ENCODE results near the gene ADISSP. TPM values are rescaled to one million over a fixed set of nuclear protein-coding genes. Genes with fewer than 3 reads are reported as not detected.

ADISSP gene
- total and polyA plus RNA-seq, 2 of the 13 experiments (the other 11 are each of a cell fraction or from before 2014, with no cell fraction given) = 38.3 to 90.6 TPM

DNA sequence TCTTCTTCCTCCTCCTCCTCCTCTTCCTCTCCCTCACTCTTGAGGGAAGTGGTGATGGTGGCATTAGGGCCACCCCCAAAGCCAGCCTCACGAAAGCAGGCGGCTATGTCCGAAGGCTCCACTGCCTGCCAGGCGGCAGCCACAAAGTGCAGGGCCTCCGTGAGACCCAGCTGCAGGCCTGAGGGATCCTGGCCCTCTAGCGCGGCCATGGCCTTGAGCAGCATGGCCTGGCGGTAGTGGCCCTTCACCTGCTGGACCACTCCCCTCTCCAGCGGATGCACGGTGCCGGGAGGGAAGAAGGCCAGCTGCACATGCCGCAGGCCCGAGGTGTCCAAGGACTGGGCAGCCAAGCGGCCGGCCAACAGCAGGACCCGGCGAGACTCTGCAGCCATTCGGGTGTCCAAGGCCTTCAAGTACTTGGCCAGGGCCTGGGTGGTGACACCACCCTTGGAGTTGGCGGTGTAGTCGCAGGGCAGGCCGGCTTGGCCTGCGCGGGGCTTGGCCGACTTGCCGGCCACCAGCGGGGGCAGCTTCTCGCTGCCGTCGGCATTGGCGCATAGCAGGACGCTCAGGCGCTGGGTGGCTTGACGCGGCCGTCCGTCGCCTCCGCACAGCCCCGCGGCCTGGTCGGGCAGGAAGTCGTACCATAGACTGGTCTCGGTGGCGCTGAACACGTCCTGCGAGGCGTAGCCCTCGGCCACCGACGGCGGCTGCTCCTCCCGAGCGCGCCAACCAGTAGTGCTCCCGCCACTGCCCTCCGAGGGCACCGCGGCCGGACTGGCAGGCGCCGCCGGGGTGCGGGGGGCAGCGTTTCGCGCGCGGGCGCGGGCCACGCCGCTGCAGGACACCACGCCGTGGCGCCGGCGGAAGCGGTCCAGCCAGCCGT lies 17.9 kb upstream of the ADISSP start (continued):
- TF ChIP-seq, protein P1, sequence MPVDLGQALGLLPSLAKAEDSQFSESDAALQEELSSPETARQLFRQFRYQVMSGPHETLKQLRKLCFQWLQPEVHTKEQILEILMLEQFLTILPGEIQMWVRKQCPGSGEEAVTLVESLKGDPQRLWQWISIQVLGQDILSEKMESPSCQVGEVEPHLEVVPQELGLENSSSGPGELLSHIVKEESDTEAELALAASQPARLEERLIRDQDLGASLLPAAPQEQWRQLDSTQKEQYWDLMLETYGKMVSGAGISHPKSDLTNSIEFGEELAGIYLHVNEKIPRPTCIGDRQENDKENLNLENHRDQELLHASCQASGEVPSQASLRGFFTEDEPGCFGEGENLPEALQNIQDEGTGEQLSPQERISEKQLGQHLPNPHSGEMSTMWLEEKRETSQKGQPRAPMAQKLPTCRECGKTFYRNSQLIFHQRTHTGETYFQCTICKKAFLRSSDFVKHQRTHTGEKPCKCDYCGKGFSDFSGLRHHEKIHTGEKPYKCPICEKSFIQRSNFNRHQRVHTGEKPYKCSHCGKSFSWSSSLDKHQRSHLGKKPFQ (CRISPR knock-in tag; IDR thresholded peaks at IDR 0.05; ENCODE audit: insufficient replicate concordance) = no peak
- TF ChIP-seq BHLHE40 (IDR thresholded peaks at IDR 0.05; ENCODE audit: low read length) (no peak), KDM5A (IDR thresholded peaks at IDR 0.05; ENCODE audit: borderline replicate concordance, low read length) (no peak), KLF12 (CRISPR knock-in tag; IDR thresholded peaks at IDR 0.05; ENCODE audit: borderline replicate concordance) (no peak), ZNF331 (CRISPR knock-in tag; IDR thresholded peaks at IDR 0.05) (0 out of 2 replicates have a peak, but pooled peaks have one; percentile 26), ZNF782 (CRISPR knock-in tag; IDR thresholded peaks at IDR 0.05; ENCODE audit: borderline replicate concordance) (no peak), FLYWCH1 (CRISPR knock-in tag; IDR thresholded peaks at IDR 0.05) (no peak), IRX3 (CRISPR knock-in tag; IDR thresholded peaks at IDR 0.05; ENCODE audit: borderline replicate concordance, low read depth) (no peak), RFXAP (CRISPR knock-in tag; IDR thresholded peaks at IDR 0.05; ENCODE audit: borderline replicate concordance) (no peak), ARNT (IDR thresholded peaks at IDR 0.05) (no peak), SUZ12 (IDR thresholded peaks at IDR 0.05; ENCODE audit: low read depth, low read length) (no peak), ZNF317 (CRISPR knock-in tag; IDR thresholded peaks at IDR 0.05) (no peak), TAF15 (IDR thresholded peaks at IDR 0.05; ENCODE audit: low read depth, low read length, poor library complexity, severe bottlenecking) (no peak), EHMT2 (IDR thresholded peaks at IDR 0.05; ENCODE audit: borderline replicate concordance, low read depth, low read length) (no peak), NCOA2 (CRISPR knock-in tag; IDR thresholded peaks at IDR 0.05) (no peak), HES4 (CRISPR knock-in tag; IDR thresholded peaks at IDR 0.05; ENCODE audit: borderline replicate concordance) (peak; percentile 64; the same call in 1 of the 2 replicates), ZNF557 (CRISPR knock-in tag; IDR thresholded peaks at IDR 0.05) (no peak), JUN (CRISPR knock-in tag; IDR thresholded peaks at IDR 0.05) (no peak), KLF6 (CRISPR knock-in tag; IDR thresholded peaks at IDR 0.05) (no peak), CHCHD3 (CRISPR knock-in tag; IDR thresholded peaks at IDR 0.05) (no peak; the same call in 1 of the 2 replicates), ZNF205 (CRISPR knock-in tag; IDR thresholded peaks at IDR 0.05) (no peak), ZNF615 (CRISPR knock-in tag; IDR thresholded peaks at IDR 0.05; ENCODE audit: borderline replicate concordance) (no peak), TBL1XR1 (IDR thresholded peaks at IDR 0.05; ENCODE audit: borderline replicate concordance, low read length, partially characterized antibody) (no peak), SRSF1 (optimal IDR thresholded peaks at IDR 0.05; ENCODE audit: low read depth, low read length) (no peak)
- TF ChIP-seq, protein P2, sequence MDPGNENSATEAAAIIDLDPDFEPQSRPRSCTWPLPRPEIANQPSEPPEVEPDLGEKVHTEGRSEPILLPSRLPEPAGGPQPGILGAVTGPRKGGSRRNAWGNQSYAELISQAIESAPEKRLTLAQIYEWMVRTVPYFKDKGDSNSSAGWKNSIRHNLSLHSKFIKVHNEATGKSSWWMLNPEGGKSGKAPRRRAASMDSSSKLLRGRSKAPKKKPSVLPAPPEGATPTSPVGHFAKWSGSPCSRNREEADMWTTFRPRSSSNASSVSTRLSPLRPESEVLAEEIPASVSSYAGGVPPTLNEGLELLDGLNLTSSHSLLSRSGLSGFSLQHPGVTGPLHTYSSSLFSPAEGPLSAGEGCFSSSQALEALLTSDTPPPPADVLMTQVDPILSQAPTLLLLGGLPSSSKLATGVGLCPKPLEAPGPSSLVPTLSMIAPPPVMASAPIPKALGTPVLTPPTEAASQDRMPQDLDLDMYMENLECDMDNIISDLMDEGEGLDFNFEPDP (CRISPR knock-in tag; conservative IDR thresholded peaks at IDR 0.05) = no peak
- TF ChIP-seq, protein P3, sequence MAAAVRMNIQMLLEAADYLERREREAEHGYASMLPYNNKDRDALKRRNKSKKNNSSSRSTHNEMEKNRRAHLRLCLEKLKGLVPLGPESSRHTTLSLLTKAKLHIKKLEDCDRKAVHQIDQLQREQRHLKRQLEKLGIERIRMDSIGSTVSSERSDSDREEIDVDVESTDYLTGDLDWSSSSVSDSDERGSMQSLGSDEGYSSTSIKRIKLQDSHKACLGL (CRISPR knock-in tag; IDR thresholded peaks at IDR 0.05) = peak; percentile 76; the same call in 1 of the 2 replicates
- TF ChIP-seq, protein P4, sequence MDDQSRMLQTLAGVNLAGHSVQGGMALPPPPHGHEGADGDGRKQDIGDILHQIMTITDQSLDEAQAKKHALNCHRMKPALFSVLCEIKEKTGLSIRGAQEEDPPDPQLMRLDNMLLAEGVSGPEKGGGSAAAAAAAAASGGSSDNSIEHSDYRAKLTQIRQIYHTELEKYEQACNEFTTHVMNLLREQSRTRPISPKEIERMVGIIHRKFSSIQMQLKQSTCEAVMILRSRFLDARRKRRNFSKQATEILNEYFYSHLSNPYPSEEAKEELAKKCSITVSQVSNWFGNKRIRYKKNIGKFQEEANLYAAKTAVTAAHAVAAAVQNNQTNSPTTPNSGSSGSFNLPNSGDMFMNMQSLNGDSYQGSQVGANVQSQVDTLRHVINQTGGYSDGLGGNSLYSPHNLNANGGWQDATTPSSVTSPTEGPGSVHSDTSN (CRISPR knock-in tag; IDR thresholded peaks at IDR 0.05; ENCODE audit: borderline replicate concordance) = no peak

Data from HepG2 (cell line).